Gastrocnemius medialis (tissue), 4 donors: Measurements from ENCODE around the gene ITGA8.

Source experiments
- CTCF ChIP-seq, 5 experiments: fragments of 450-650 bp in 3 of 5; fragments of 200-600 bp in 2 of 5; sonication (generic) in 2 of 5; IDR thresholded peaks in 4 of 5; conservative IDR thresholded peaks in 1 of 5; 1 replicate in 4 of 5; 2 replicates in 1 of 5; pipeline ENCODE4 v1.5.1; 2016 to 2019; ENCODE audit warnings: antibody characterized with exemption in 5 of 5, mild to moderate bottlenecking in 3 of 5, moderate library complexity in 3 of 5
- POLR2A ChIP-seq, 2 donors: fragments of 450-650 bp; IDR thresholded peaks; one replicate each; pipeline ENCODE4 v1.6.1; 2017; ENCODE audit warnings: antibody characterized with exemption in 2 of 2, mild to moderate bottlenecking in 2 of 2, moderate library complexity in 2 of 2

GRCh38 chr10:15719899-15720634 lies at the start of gene ITGA8:
- peak in 2 of 5 experiments; percentile 10 to 29 for TF ChIP-seq CTCF (IDR thresholded peaks at IDR 0.05 in 4 of 5, conservative IDR thresholded peaks at IDR 0.05 in 1 of 5)
- no peak for TF ChIP-seq POLR2A (IDR thresholded peaks at IDR 0.05)
